Activated CD4-positive, alpha-beta T cell treated with anti-CD3 and anti-CD28 coated beads, Interleukin-2, amount 50 U/mL, for 4 hours (primary cell): ENCODE results near the gene ARCN1.

ENCODE experiments used
- DNase-seq, 2 experiments: peaks; one replicate each; pipeline ENCODE4 v3.0.0-alpha.2; 2020

Gene ARCN1

DNA sequence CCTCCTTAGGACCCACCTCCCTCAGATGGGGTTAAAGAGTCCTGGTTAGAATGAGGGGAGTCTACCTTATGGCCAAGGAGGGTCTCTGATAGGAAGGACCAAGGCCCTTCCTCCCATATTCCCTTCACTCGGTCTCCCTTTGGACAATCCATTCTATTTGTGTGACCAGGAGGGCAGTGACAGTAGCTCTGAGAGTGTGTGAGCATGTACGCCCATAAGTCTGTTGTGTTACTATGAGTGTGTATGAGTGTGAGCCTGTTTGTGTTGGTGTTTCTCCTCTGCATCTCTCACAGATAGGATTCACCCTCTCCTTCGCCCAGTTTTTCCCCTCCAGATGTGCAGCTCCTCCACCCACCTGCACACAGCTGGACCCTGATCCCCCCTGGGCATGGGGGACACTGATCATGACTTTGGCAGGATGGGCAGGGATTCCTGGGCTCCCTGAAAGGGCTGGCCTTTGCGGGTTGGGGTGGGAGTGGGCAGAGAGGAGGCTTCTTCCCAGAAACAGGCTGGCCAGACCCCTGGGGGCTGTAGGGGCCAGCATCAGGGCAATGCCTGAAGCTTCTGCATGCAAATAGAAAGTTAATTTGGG, 49.7 kb downstream of the ARCN1 start:
- DNase-seq = no peak

DNA sequence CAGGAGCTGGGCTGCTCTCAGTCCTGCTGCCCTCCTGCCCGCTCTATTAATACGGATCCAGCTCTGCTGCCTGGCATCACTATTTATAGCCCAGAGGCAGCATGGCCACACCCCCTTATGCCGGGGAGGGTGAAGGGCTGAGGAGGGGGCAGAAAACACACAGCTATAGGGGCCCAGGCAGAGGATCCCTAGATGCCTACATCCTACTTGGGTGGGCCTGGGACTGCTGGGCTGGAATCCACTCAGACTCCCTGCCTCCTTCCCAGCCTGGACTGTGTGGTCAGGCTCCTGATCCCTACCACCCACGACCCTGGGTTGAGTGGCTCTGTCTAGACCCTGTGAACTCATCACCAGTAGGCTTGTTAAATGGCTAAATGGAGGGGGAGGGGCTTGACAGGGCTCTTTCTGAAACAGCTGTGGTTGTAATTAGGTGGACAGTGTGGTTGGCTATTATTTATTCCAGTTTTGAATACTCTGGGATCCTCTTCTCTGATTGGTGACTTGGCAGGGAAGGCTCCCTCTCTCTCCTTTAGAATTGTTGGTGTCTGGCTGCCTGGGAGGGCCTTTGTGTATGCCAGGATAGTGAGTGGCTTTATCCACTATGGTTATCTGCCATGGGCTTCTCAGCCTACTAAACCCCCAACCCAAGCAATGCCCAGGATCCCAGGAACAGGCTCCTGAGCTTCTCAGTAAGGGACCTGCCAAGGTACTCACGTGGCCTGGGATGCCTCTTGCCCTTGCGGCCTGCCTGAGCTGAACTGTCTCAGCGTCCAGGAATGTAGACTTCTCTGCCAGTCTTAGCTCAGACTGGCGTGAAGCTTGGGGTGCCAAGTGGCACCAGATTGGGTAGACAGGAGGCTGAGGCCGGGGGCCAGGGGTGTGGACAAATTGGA, 50.4 kb downstream of the ARCN1 start:
- no peak for DNase-seq

DNA sequence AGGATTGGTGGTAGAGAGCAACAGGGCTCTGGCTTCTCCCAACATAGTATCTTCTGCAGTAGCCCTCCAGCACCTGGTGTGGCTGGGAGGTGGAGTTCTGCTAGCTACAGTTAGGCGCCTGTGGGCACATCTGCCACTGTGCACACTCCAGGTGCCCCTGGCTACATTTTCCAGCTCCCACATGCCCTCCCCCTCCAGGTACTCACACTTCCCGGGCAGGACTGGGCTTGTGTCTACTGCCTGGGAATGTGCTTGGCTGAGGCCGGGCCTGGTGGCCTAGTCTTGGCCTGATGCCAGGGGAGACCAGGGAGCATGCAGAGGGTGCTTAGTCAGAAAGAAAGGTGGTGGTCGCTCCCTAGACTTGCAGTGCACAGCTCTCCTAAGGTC, 51.1 kb downstream of the ARCN1 start:
- DNase-seq = no peak

DNA sequence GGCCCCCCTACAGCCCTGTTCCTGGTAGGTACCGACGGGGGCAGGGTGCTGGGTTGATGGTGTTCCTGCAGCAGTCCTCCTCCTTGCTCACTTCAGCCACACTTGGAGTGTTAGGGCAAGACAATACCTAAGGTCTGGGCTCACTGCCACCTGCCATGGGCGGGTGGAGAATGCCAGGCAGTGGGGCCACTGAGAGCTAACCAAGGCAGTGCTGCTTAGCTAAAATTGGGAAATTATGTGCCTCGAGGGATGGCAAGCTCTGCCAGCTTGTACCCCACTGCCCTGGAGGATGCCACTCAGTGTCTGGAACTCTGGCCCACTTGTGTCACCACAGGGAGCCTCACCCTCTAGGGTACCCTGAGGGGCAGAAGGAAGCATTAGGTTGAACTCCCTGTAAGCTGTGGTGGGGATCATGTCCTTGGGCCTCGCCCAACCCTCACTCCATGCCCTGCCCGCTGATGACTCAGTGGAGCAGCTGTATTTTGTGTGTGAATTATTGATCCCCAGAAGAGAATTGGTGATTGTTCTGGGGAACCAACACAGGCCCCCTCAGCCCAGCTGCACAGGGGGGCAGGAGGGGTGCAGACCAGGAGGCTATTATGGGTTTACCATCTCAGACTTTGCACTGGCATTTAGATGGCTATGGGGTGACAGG, 53.0 kb downstream of the ARCN1 start:
- DNase-seq = no peak

DNA sequence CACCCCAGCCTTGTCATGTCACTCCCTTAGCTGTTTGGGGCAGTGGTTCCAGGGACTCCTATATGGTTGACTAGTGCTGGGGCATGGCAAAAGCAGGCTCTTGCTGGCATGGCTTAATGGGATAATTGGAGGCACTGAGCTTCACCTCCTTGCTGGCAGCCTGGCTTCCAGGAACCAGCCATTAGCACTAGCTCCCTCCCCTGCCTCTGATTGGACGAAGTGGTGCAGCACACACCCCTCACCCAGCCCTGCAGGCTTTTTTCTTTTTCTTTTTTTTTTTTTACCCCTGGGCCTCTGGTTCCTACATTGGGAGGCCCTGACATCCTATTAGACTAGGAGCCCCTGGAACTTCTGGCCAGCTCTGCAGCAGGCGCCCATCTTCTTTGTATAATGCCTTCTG, 53.8 kb downstream of the ARCN1 start:
- no peak for DNase-seq

DNA sequence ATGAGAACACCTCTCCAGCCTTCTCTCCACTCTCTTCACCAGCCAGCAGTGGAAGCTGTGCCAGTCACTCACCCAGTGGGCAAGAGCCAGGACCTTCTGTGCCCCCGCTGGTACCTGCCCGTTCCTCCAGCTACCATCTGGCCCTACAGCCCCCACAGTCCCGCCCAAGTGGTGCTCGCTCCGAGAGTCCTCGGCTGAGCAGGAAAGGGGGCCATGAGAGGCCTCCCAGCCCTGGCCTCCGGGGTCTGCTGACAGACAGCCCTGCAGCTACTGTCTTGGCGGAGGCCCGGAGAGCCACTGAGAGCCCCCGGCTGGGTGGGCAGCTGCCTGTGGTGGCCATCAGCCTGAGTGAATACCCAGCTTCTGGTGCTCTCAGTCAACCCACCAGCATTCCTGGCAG, 55.4 kb downstream of the ARCN1 start:
- no peak for DNase-seq

DNA sequence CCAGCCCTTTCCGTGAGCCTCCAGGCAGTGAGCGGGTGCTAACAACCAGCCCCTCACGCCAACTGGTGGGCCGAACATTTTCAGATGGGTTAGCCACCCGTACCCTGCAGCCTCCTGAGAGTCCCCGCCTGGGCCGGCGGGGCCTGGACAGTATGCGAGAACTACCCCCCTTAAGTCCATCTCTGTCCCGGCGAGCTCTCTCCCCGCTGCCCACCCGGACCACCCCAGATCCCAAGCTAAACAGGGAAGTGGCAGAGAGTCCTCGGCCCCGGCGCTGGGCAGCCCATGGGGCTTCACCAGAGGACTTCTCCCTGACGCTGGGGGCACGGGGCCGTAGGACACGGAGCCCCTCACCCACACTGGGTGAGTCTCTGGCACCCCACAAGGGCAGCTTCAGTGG, 55.8 kb downstream of the ARCN1 start:
- no peak for DNase-seq

DNA sequence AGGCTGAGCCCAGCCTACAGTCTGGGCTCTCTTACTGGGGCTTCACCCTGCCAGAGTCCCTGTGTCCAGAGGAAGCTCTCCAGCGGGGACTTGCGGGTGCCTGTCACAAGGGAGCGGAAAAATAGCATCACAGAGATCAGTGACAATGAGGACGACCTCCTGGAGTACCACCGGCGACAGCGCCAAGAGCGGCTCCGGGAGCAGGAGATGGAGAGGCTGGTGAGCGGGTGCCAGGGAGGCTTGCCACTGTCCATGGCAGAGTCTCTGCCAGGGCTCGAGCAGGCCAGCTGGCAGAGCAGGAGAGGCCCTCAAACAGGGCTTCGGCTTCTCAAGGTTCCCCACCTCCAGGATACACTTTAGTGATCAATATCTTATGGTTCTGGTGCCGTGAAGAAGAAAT, 56.2 kb downstream of the ARCN1 start:
- no peak for DNase-seq

DNA sequence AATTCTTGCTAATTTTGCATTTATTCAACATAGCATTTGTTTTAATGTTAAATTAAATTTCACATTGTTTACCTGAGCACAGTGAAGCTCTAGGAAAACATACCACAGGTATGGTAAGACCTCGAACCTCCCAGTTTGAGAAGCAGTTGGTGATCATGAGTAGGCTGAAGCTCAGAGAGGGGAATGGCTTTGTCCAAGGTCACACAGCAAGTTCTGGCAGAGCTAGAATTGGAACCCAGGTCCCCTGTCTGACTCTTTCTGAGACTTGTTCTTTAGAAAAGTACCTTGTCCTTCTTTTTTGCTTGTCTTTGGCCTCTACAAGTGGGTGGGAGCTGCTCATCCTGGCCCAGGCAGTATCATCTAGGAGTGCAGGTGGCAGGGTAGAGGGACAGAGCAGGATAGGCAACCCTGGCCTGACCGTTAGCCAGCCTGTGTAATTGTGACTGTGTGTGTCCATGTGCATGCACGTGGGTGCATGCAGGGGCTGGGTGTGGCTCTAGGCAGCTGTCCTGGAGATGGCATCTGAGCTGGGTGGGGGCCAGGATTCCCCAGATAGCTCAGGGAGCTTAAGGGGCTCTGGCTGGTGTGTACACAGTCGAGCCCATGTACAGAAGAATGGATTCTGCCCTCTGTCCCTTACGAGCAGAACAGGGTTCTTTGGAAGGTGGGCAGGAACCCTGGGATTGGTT, 56.8 kb downstream of the ARCN1 start:
- no peak for DNase-seq

DNA sequence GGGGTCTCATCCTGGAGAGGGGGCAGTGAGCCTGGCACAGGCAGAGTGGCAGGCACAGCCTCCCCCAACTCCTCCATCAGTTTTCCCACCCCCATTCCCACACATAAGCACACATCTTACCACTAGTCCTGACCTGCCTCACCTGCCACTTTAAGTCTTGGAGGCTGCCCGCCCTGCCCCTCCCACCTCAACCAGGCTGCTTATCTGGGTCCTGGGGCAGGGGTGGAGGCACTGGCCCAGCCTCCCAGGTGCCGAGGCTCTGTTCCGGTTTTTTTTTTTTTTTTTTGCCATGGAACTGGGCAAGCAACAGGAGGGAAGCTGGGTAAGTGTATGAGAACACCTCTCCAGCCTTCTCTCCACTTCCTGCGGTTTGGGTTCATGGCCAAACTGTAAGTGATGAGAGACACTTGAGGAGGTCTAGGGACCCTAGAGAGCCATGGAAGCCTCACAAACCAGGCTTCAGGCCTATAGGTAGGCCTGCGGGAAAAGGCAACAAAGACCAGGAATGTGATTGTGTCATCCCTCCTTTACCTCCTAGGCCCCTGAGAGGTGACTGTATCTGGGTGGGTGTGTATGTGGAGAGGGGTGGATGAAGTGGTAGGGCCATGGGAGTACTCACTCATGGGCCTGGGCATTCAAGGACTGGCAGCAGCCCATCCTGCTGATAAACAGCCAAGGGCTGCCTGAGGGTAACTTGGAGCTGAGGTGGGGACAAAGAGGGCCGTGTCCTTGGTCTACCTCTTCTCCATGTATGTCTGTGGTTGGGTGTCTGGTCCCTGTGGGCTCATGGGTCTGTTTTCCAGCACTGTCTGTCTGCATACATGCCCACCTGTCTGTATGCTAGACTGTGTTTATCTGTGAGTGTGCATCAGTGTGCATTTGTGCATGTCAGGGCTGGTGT, 57.8 kb downstream of the ARCN1 start:
- no peak for DNase-seq

DNA sequence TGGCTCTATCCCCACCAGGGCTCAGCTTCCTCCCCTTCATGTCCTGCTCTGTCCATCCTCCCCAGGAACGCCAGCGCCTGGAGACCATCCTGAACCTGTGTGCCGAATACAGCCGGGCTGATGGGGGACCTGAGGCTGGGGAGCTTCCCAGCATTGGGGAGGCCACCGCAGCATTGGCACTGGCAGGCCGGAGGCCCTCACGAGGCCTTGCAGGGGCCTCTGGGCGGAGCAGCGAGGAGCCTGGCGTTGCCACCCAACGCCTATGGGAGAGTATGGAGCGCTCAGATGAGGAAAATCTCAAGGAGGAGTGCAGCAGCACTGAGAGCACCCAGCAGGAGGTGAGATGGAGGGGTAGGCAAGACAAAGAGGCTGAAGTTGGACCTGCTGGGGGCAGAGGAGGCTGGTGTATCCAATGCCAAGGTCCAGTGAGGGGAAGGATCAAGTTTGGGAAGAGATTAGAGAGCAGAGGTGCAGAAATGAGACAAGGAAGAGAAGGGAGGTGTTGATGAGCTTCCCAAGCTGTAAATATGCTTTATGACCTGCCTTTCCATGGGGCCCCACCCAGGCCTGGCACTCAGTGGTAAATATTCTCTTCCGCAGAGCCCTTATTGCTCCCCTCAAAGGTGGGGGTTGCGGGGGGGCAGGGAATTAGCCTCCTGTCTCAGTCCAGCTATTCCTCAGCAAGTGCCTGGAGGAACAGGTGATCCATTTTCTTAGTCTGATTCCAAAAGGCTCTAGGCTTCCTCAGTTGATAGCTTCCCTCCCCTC, 59.1 kb downstream of the ARCN1 start:
- no peak for DNase-seq

DNA sequence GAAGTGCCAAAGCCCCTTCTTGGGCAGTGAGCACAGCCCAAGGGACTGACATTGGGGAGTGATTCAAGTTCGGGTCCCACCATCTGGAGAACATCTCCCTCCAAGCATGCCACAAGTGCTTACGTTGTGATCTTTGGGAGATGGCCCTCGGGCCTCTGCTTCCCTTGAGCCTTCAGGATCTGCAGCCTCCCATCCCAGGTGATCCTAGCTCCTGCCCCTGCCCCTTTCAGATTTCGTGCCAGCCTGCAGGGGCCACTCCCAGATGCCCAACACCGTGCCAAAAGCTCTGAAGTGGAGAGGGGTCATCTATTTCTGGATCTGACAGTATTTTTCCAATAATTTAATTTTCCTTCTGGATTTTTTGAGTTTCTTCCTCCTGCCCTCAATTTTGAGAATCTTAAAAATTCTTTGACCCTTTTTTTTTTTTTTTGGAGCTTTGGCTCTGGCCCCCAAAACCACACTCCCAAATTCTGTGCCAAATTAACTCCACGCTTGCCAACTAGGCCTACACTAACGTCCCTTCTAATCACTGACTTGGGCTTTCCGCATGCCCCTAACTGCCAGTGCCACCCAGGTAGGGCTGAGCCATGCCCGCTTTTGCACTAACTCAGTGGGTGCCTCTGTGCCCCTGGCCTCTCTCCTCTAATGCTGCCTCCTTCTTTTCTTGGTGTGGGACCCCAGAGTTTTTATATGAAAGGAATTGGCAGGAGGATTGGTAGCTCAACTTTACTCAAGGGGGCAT, 60.5 kb downstream of the ARCN1 start:
- DNase-seq = no peak

DNA sequence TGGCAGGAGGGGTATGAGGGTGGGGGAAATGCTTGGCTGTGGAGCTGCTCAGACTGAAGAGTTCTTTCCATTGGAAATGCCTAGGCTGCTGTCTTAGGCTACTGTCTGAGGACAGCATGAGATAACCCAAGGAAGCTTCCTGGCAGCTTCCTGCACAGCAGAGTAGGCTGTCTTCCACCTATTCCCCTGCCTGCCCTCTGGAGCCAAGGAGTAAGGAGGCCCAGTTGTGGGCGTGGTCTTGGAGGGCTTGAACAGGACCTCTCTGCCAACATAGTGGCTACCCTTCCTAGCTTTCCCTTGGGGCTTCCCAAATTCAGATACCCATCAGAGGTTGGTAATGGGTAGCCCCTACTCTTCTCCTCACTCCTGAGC, 61.1 kb downstream of the ARCN1 start:
- DNase-seq = no peak

DNA sequence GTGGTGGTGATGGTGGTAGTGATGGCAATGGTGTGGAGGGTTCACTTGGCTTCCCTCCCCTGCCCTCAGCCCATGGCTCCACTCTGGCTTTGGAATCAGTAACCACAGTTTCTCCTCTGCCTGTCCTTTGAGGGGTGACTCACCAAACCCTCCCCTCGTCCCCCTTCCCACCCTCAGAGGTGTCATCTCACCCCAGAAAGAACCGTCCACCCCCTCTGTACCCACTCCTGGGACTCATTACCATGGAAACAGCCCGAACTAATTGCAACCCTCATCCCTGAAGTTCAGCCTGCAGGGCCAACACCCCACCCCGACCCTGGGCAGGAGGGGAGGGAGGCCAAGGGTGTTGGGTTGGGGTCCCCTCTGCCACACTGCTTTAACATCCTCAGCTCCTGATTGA, 61.8 kb downstream of the ARCN1 start:
- DNase-seq = no peak

DNA sequence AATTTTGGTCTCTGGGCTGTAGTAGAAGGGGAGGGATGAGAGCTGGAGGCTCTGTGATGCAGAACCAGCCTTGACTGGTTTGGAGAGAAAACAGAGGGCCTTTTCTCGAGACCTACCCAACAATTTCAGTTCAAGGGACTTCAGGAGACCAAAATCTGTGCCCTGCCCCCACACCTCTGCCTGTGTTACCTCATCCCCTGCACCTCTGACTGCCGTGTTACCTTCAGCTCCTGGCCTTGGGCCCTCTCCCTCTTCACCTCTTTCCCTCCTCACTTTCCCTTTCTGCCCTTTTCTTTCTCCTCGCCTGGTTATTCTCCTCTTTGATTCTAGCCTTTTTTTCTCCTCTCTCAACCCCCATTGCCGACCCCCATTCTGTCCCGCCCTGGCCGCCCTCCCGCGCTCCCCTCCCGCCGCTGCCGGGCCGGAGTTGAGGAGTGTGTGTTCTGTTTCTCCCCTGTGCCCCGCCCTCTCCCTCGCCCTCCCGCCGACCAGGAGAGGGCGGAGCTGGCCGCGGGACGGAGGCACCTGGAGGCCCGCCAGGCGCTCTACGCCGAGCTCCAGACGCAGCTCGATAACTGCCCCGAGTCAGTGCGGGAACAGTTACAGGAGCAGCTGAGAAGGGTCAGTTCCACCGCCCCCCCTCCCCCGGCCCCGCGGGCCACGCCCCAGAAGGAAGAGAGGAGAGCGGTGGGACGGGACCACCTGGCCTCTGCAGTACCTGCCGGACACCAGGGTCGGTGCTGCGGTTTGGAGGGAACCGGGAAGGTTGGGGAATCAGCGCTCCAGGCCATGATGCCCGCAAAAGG, 62.4 kb downstream of the ARCN1 start:
- no peak for DNase-seq

DNA sequence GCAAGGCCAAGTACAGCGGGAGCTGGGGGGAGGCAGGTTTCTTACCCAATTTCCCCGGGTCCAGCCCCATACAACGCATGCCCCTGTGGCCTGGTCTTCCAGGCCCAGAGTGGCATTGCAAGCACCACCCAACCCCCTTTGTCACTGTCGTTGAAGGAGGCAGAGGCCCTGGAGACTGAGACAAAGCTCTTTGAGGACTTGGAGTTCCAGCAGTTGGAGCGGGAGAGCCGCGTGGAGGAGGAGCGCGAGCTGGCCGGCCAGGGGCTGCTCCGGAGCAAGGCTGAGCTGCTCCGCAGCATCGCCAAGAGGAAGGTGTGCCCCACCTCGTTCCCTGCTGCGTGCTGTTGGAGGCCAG, 63.0 kb downstream of the ARCN1 start:
- no peak for DNase-seq

DNA sequence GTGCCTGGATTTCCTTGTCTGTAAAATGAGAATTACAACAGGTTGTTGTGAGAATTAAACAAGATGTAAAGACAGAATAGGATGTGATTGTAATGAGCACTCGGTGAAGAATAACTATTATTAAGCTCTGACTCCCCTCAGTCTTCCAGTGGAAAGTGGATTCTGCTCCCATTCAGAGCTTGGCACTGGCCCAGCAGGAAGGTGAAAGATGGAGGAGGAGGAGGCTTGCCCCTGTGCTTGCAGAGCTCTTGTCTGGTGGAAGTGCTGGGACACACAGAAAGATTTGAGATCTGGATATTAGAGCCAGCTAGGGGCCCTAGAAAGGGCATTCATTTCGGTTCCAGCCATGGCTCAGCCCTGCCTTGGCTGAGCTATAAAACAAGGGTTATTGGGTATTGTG, 63.4 kb downstream of the ARCN1 start:
- no peak for DNase-seq

DNA sequence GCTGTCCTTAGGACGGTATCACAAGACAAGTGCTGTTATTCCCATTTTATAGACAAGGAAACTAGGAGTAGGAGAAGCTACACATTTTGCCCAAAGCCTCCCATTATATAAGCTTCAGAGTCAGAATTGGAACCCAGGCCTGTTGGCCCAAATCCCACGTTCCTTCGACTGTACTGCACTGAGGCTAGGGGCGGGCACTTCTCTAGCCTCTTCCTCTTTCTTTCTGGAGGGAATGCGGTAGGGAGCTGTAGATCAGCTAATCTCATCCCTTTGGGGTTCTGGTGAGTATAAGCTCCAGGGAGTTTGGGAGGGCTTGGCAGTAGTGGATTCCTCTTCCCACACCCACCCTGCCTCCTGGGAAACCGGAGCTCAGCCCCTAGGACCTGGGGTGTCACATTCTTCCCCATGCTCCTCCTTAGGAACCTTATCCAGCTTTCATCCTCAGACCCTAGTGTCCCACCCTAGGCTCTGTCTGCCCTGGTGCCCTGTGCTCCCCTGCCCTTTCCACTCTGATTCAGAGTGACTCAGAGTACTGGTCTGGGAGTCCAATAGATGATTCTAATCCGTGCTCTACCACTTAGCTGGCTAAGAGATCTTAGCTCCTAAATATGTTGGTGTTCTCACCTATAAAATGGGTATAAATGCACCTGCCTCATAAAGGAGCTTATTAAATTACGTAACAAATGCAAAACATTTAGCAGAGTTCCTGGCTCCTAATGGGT, 64.5 kb downstream of the ARCN1 start:
- DNase-seq = no peak

DNA sequence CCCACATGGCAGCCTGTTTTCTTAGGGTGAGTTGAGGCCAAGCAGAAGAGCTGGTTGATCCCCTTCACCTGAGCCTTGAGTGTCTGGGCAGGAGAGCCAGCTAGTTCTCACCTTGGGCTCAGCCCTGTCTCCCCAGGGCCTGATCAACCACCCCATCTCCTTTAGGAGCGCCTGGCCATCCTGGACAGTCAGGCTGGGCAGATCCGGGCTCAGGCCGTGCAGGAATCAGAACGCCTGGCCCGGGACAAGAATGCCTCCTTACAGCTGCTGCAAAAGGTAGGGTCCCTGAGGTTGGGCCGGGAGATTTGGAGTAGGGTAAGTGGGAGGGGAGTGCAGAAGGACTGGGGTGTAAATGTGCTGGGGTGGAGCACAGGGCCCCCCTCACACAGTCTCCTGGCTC, 66.5 kb downstream of the ARCN1 start:
- no peak for DNase-seq

DNA sequence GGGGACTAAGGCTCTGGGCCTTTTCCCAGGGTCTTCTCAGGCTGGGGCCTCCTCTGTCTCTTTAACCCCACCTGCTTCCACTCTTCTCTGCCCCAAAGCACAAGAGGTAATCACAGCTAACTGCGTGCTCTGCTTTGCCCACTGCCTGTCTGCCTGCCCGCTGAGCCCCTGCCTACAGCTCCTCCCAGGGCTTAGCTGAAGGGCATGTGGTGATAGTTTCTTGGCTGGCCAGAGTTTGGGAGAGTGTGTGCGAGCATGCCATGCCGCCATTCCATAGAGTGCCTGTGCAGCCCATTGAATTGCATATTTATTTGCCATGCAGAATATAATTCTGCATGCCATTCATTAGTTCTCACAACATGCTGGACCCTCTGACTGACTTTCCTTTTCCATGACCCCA, 67.7 kb downstream of the ARCN1 start:
- DNase-seq = no peak
